ENCODE results near the gene ACCS.

The ACCS gene

GRCh38 chr11:44090539-44090938 lies 24.5 kb downstream of the ACCS start:
- DNase-seq (ENCODE audit: low spot score), result no peak

- DNase-seq (ENCODE audit: low spot score), result peak; percentile 84
Measured at GRCh38 chr11:44094260-44094868, 28.3 kb downstream of the ACCS start.

GRCh38 chr11:44095506-44096359 lies 29.7 kb downstream of the ACCS start, which contains the start of gene EXT2:
Gene EXT2, plus strand, starts transcription at chr11:44095678. Its CDS starts 12,035 bp downstream, at chr11:44107713.
- peak; percentile 80 for DNase-seq (ENCODE audit: low spot score)

- no peak for DNase-seq (ENCODE audit: low spot score)
Measured at GRCh38 chr11:44096360-44097185, 30.5 kb downstream of the ACCS start.

GRCh38 chr11:44097821-44098220 lies 31.8 kb downstream of the ACCS start:
- DNase-seq (ENCODE audit: low spot score), result no peak

- DNase-seq (ENCODE audit: low spot score), result no peak
Measured at GRCh38 chr11:44101098-44101497, 35.0 kb downstream of the ACCS start.

GRCh38 chr11:44104481-44105294 lies 38.6 kb downstream of the ACCS start:
- no peak for DNase-seq (ENCODE audit: low spot score)

- no peak for DNase-seq (ENCODE audit: low spot score)
Measured at GRCh38 chr11:44108260-44108659, 42.2 kb downstream of the ACCS start.

- peak; percentile 44 for DNase-seq (ENCODE audit: low spot score)
Measured at GRCh38 chr11:44110231-44110679, 44.2 kb downstream of the ACCS start.

- DNase-seq (ENCODE audit: low spot score), result no peak
Measured at GRCh38 chr11:44112091-44112821, 46.2 kb downstream of the ACCS start.

GRCh38 chr11:44113018-44113417 lies 46.9 kb downstream of the ACCS start:
- DNase-seq (ENCODE audit: low spot score), result no peak

GRCh38 chr11:44113572-44113971 lies 47.5 kb downstream of the ACCS start:
- DNase-seq (ENCODE audit: low spot score), result no peak

GRCh38 chr11:44116234-44116830 lies 50.3 kb downstream of the ACCS start:
- DNase-seq (ENCODE audit: low spot score), result no peak

GRCh38 chr11:44120169-44120568 lies 54.1 kb downstream of the ACCS start:
- no peak for DNase-seq (ENCODE audit: low spot score)

GRCh38 chr11:44125598-44125997 lies 59.5 kb downstream of the ACCS start:
- DNase-seq (ENCODE audit: low spot score), result no peak

GRCh38 chr11:44126304-44126703 lies 60.2 kb downstream of the ACCS start:
- DNase-seq (ENCODE audit: low spot score), result no peak

- no peak for DNase-seq (ENCODE audit: low spot score)
Measured at GRCh38 chr11:44127130-44127529, 61.1 kb downstream of the ACCS start.

GRCh38 chr11:44128729-44129128 lies 62.7 kb downstream of the ACCS start:
- DNase-seq (ENCODE audit: low spot score), result no peak

- no peak for DNase-seq (ENCODE audit: low spot score)
Measured at GRCh38 chr11:44130751-44131150, 64.7 kb downstream of the ACCS start.

- DNase-seq (ENCODE audit: low spot score), result peak; percentile 22
Measured at GRCh38 chr11:44133335-44133946, 67.4 kb downstream of the ACCS start.
